AG09309 (cell line): ENCODE measurements around the gene TBL1Y.

Experiments used
- DNase-seq: peaks from one replicate; pipeline ENCODE4 v3.0.0-alpha.2; 2010; ENCODE audit warnings: low read depth
- H3K4me3 ChIP-seq: 2 replicates; pipeline ENCODE4 v1.5.1; 2011; ENCODE audit warnings: mild to moderate bottlenecking, low read depth, low read length, moderate library complexity; ENCODE audit not compliant: control insufficient read depth
- TF ChIP-seq, protein P1 (sequence below): IDR thresholded peaks from 2 replicates; pipeline ENCODE4 v1.5.1; 2011; ENCODE audit warnings: mild to moderate bottlenecking, low read depth, low read length, inconsistent platforms; ENCODE audit not compliant: insufficient read depth, control insufficient read depth; ENCODE audit errors: missing control alignments

Gene TBL1Y

DNA sequence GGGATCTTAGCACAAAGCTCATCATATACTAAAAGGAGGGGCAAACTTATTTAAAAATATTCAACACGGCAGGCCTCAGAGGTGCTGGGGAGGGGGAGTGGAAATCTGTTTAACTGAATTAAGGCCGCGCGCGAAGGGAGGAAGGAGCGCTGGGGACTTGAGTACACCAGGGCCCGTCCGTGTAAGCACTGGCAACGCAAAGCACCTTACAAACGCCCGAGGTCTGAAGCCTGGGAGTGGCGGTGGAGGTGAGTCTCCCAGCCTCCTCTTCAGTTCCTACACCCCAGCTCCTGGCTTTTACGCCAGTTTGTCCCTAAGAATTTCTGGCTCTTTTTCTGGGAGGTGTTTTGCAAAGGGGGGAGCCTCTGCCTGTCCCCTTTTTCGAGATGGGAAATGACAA lies 641 bp upstream of the TBL1Y start:
- TF ChIP-seq, protein P1, sequence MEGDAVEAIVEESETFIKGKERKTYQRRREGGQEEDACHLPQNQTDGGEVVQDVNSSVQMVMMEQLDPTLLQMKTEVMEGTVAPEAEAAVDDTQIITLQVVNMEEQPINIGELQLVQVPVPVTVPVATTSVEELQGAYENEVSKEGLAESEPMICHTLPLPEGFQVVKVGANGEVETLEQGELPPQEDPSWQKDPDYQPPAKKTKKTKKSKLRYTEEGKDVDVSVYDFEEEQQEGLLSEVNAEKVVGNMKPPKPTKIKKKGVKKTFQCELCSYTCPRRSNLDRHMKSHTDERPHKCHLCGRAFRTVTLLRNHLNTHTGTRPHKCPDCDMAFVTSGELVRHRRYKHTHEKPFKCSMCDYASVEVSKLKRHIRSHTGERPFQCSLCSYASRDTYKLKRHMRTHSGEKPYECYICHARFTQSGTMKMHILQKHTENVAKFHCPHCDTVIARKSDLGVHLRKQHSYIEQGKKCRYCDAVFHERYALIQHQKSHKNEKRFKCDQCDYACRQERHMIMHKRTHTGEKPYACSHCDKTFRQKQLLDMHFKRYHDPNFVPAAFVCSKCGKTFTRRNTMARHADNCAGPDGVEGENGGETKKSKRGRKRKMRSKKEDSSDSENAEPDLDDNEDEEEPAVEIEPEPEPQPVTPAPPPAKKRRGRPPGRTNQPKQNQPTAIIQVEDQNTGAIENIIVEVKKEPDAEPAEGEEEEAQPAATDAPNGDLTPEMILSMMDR = no peak
- H3K4me3 ChIP-seq = no peak overlapping the region
- DNase-seq = no peak

DNA sequence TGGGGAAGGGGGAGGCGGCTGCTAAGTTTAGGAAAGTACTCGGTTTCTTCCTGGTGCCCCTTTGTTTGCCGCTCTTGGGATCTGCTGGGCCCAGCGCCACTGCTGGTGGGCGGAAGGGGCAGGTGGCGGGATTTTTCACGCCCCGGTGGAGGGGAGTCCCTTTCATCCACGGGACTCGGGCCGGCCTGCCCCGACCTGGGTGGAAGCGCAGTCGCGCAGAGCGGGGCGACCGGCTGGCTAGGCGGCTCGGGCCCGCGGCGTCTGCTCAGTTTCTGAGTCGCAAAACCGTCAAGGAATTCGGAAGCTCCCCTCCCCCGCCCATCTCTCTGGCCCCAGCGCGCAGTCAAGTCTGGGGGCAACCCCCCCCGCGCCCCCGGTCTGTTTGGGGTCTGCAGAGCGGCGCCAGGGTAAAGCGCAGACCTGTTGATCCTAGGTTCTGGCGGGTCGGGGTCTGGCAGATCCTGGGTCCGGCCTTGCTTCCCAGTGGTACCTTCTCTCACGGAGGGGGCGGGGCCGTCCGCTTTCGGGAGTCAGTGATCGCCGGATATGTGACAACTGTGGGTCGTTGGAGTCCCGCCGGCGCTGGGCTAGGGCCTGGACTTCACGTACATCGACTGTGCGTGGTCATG lies 870 bp downstream of the TBL1Y start, which contains the start of gene AMELY:
Gene AMELY, minus strand, starts transcription at position 500 of the 629 bp plus-strand sequence. CDS start 39,144 bp downstream, outside the sequence.
- TF ChIP-seq, protein P1 = no peak
- H3K4me3 ChIP-seq = no peak within 1 kb of the TSS

DNA sequence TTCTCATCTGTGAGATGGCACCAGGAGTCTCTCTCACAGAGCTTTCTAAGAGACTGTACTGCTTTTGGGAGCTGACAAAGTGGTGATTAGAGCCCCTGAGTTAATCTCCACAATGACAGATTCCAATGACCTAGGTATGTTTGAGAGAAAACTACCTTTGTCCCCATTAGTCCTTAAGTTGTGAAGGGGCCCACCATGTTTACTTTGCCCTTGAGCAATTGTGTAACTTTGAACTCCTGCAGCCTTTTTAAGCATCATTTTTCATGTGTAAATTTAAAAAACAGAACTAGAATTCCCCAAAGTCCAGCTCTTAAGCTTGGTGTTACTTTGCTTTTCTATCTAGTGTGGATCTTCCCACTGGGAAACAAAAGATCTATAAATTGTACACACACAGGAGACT lies 2.9 kb downstream of the TBL1Y start:
- no peak for DNase-seq
- no peak overlapping the region for H3K4me3 ChIP-seq
- TF ChIP-seq, protein P1 = no peak

More for the DNA sequence above, 870 bp downstream of the TBL1Y start, which contains the start of gene AMELY:
- DNase-seq = no peak

DNA sequence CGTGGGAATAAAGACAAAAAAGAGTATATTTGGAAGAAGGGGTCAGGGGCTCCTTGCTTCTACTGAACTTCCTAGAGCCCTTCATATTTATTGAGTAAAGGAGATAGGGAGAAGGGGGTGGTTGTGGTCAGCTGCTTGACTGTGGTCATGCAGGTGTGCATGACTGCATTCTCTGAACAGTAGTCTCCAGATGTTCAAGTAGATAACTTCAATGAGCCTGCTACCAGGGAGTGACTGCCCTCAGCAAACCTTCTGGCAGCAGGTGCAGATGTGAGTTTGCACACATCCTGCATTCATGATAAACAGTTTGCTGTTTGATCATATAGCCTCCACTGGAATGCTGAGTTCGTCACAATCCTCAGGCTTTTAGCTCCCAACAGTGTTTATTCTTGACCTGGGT lies 10.6 kb downstream of the TBL1Y start:
- DNase-seq = no peak
- no peak overlapping the region for H3K4me3 ChIP-seq
- TF ChIP-seq, protein P1 = no peak

DNA sequence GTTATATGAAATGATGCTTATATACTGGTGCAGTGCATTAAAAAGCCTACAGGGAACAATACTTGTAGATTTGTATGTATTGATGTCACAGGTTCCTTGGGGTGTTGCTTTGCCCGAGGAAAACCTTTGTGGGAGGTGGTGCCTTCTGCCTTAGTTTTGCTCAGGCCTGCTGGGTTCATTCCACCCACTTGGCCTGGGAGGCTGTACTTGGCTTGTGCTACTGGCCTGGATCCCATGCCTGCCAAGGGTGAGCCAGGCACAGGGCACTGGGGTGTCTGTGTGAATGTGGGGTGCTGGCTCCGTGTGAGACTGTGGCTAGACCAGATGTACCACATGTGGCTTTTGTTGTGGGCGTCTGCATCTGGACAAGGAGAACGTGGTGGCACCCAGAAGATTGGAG lies 17.8 kb downstream of the TBL1Y start:
- DNase-seq = no peak
- TF ChIP-seq, protein P1 = no peak
- no peak overlapping the region for H3K4me3 ChIP-seq

DNA sequence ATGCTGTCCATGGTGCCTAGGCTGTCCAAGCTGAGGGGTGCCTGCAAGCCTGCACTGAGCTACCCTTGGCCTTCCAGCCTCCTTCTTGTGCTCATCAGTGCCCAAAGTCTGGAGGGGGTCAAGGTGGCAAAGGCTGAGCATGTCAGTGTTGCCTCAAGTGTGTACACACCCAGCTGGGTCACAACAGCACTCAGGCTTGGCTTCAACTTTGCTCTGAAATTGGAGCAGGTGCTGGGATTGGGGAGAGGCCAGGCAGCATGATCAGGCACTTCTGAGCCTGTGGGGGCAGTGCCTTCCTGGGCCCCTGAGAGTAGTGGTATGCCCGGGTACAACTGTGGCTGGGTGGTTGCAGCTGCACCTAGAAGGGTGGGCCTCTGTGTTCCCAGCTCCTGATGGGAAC lies 18.7 kb downstream of the TBL1Y start:
- no peak overlapping the region for H3K4me3 ChIP-seq
- TF ChIP-seq, protein P1 = no peak
- no peak for DNase-seq
